MCF 10A (cell line): Measurements from ENCODE around the gene ENSA. TPM values are rescaled to one million over a fixed set of nuclear protein-coding genes. Genes with fewer than 3 reads are reported as not detected.
"Not testable (repeated sequence)": the region's sequence is repeated elsewhere in the genome, so short reads cannot be mapped to it uniquely, and the experiment has no call there.

Source experiments
- BruUV-seq: library from RNA; stranded (reverse); fragments of 400-500 nt; replicated peaks from 2 replicates; lab custom pipeline; 2021; lab: Mats Ljungman, UMichigan
- CTCF ChIA-PET: fragments of 300-600 bp; sonication (Branson Sonifier 250); formaldehyde crosslinking; extraction: SDS; loops from one replicate; lab custom pipeline; 2021; ENCODE audit warnings: antibody characterized with exemption, inconsistent platforms; lab: Yijun Ruan, JAX
- POLR2A ChIA-PET: fragments of 300-600, 350-650 bp; sonication (Branson Sonifier 250); formaldehyde crosslinking; extraction: SDS; loops from one replicate; lab custom pipeline; 2020; ENCODE audit warnings: antibody characterized with exemption, inconsistent platforms; lab: Yijun Ruan, JAX
- DNase-seq: peaks from one replicate; pipeline ENCODE4 v3.0.0-alpha.2; 2018; ENCODE audit not compliant: unreplicated experiment
- H3K27ac Mint-ChIP-seq: one replicate; pipeline ENCODE4 v1.8.0; 2022; ENCODE audit warnings: mild to moderate bottlenecking, low read depth, mixed read lengths; ENCODE audit not compliant: unreplicated experiment
- H3K27me3 Mint-ChIP-seq: one replicate; pipeline ENCODE4 v1.8.0; 2022; ENCODE audit warnings: mixed read lengths; ENCODE audit not compliant: insufficient read depth, unreplicated experiment
- H3K36me3 Mint-ChIP-seq: one replicate; pipeline ENCODE4 v1.8.0; 2022; ENCODE audit warnings: mild to moderate bottlenecking, moderate library complexity, mixed read lengths; ENCODE audit not compliant: insufficient read depth, unreplicated experiment
- H3K4me1 Mint-ChIP-seq: one replicate; pipeline ENCODE4 v1.8.0; 2022; ENCODE audit warnings: mixed read lengths; ENCODE audit not compliant: insufficient read depth, unreplicated experiment
- H3K4me3 Mint-ChIP-seq: one replicate; pipeline ENCODE4 v1.8.0; 2022; ENCODE audit warnings: mild to moderate bottlenecking, moderate library complexity, mixed read lengths; ENCODE audit not compliant: unreplicated experiment
- H3K9me3 Mint-ChIP-seq: one replicate; pipeline ENCODE4 v1.8.0; 2022; ENCODE audit warnings: mixed read lengths; ENCODE audit not compliant: unreplicated experiment
- intact Hi-C: fragments of 100-400 bp; cut with micrococcal nuclease; formaldehyde crosslinking; loops from 2 replicates; pipeline ENCODE4 v1.14.1; 2022
- total RNA-seq: library from RNA; stranded (reverse); gene quantifications from 2 replicates; pipeline ENCODE4 v1.2.3, GENCODE V29; 2022
- TF ChIP-seq, protein P1 (sequence below): fragments of 200-600 bp; IDR thresholded peaks from one replicate; pipeline ENCODE4 v1.8.0; 2022; ENCODE audit warnings: antibody characterized with exemption, mild to moderate bottlenecking; ENCODE audit not compliant: unreplicated experiment

ENSA gene
- total RNA-seq, 1 experiment from 2014 or later: 294 TPM

- Mint-ChIP-seq H3K27me3 (no peaks in the 10 kb centered on the region), H3K4me3 (peak overlapping the region; percentile 11), H3K9me3 (no peaks in the 10 kb centered on the region), H3K36me3 (peaks cover 37% of the 10 kb centered on the region), H3K4me1 (peaks cover 17% of the 10 kb centered on the region), H3K27ac (peak overlapping the region; percentile 94)
- TSS peak; percentile 93 for BruUV-seq
- ChIA-PET POLR2A (interaction anchor here (0.5 to 5.3 kb wide), 7 partner anchors 15 to 595 kb away, joined by 4 to 59 read pairs (median 17); partner anchors contain the start of genes ENSA and MCL1), CTCF (interaction anchor here (1.0 to 2.1 kb wide), 4 partner anchors 12 to 43 kb away, joined by 3 to 8 read pairs (median 3); no protein-coding TSS in a partner anchor)
- no peak for DNase-seq
- TF ChIP-seq, protein P1, sequence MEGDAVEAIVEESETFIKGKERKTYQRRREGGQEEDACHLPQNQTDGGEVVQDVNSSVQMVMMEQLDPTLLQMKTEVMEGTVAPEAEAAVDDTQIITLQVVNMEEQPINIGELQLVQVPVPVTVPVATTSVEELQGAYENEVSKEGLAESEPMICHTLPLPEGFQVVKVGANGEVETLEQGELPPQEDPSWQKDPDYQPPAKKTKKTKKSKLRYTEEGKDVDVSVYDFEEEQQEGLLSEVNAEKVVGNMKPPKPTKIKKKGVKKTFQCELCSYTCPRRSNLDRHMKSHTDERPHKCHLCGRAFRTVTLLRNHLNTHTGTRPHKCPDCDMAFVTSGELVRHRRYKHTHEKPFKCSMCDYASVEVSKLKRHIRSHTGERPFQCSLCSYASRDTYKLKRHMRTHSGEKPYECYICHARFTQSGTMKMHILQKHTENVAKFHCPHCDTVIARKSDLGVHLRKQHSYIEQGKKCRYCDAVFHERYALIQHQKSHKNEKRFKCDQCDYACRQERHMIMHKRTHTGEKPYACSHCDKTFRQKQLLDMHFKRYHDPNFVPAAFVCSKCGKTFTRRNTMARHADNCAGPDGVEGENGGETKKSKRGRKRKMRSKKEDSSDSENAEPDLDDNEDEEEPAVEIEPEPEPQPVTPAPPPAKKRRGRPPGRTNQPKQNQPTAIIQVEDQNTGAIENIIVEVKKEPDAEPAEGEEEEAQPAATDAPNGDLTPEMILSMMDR: no peak
- intact Hi-C loops: no loop called here
These were observed 25.2 kb downstream of the ENSA start for GRCh38 chr1:150604226-150604588.

- Mint-ChIP-seq H3K27ac (peak overlapping the region; percentile 94), H3K36me3 (peaks cover 32% of the 10 kb centered on the region), H3K4me3 (no peak overlapping the region), H3K27me3 (no peaks in the 10 kb centered on the region), H3K9me3 (no peaks in the 10 kb centered on the region), H3K4me1 (peaks cover 17% of the 10 kb centered on the region)
- intact Hi-C loops: no loop called here
- TF ChIP-seq, protein P1: no peak
- DNase-seq: no peak
- ChIA-PET CTCF (interaction anchor here (0.7 to 2.1 kb wide), 7 partner anchors 12 to 209 kb away, joined by 3 to 8 read pairs (median 3); no protein-coding TSS in a partner anchor), POLR2A (interaction anchor here (0.9 to 5.3 kb wide), 9 partner anchors 8 to 39 kb away, joined by 3 to 59 read pairs (median 11); partner anchors contain the start of genes ENSA and MCL1)
- no TSS peak for BruUV-seq
These were observed 25.7 kb downstream of the ENSA start for GRCh38 chr1:150603711-150604110.

- DNase-seq, BruUV-seq, H3K27ac Mint-ChIP-seq, H3K9me3 Mint-ChIP-seq, H3K27me3 Mint-ChIP-seq, intact Hi-C loops, H3K4me3 Mint-ChIP-seq: not testable (repeated sequence)
- ChIA-PET POLR2A (interaction anchor here (1.3 to 1.6 kb wide), 3 partner anchors 23 to 38 kb away, joined by 3 to 6 read pairs (median 4); partner anchors contain the start of gene MCL1), CTCF (interaction anchor here (1.2 to 1.6 kb wide), 3 partner anchors 17 to 42 kb away, joined by 3 to 6 read pairs (median 6); no protein-coding TSS in a partner anchor)
- Mint-ChIP-seq H3K4me1 (peaks cover 17% of the 10 kb centered on the region), H3K36me3 (peaks cover 25% of the 10 kb centered on the region)
These were observed 27.0 kb downstream of the ENSA start for GRCh38 chr1:150602372-150602771.

DNA sequence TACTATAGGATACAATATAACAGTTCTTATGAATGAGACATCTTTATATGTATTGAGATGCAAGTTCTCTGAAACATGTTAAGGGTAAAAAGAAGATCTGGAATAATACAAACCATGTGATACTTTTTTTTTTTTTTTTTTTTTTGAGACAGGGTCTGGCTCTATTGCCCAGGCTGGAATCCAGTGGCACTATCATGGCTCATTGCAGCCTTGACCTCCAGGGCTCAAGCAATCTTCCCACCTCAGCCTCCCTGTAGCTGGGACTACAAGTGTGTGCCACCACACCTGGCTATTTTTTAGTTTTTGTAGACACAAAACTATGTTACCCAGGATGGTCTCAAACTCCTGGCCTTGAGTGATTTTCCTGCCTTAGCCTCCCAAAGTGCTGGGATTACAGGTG lies 27.9 kb downstream of the ENSA start:
- no TSS peak for BruUV-seq
- POLR2A ChIA-PET: interaction anchor here (0.5 to 1.6 kb wide), 2 partner anchors 22 to 205 kb away, joined by 3 to 4 read pairs; partner anchors contain the start of gene MCL1
- Mint-ChIP-seq H3K27me3 (no peaks in the 10 kb centered on the region), H3K9me3 (no peaks in the 10 kb centered on the region), H3K27ac (no peak overlapping the region), H3K36me3 (peaks cover 30% of the 10 kb centered on the region), H3K4me3 (no peak overlapping the region), H3K4me1 (peaks cover 18% of the 10 kb centered on the region)
- CTCF ChIA-PET: interaction anchor here (0.7 to 1.2 kb wide), 2 partner anchors 39 to 41 kb away, joined by 6 read pairs; no protein-coding TSS in a partner anchor
- intact Hi-C loops: no loop called here
- TF ChIP-seq, protein P1: no peak
- DNase-seq: no peak

DNA sequence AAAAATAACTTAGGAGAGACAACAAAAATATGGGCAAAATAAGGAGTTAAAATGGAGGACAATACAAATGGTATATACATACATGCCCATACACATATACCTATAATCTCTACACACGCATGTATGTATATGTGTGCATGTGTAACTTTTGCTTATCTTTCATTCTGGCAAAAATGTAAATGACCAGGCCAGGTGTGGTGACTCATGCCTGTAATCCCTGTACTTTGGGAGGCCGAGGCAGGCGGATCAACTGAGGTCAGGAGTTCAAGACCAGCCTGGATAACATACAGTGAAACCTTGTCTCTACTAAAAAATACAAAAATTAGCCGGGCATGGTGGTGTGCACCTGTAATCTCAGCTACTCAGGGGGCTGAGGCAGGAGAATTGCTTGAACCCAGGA lies 31.1 kb downstream of the ENSA start:
- peaks cover 29% of the 10 kb centered on the region for H3K36me3 Mint-ChIP-seq
- intact Hi-C loops, DNase-seq, H3K27me3 Mint-ChIP-seq, H3K9me3 Mint-ChIP-seq, H3K27ac Mint-ChIP-seq, BruUV-seq, H3K4me3 Mint-ChIP-seq: not testable (repeated sequence)
- H3K4me1 Mint-ChIP-seq: peaks cover 11% of the 10 kb centered on the region
- ChIA-PET POLR2A (interaction anchor here (1.1 to 2.1 kb wide), 2 partner anchors 12 to 30 kb away, joined by 5 to 8 read pairs; no protein-coding TSS in a partner anchor), CTCF (interaction anchor here (0.6 kb wide), 2 partner anchors 11 to 30 kb away, joined by 4 read pairs; no protein-coding TSS in a partner anchor)
